Trophoblast cell (in vitro differentiated cells and primary cell): Measurements from ENCODE around the gene DCAF5.

ENCODE experiments used
- DNase-seq, 2 donors: peaks; one replicate each; pipeline ENCODE4 v3.0.0-alpha.2; 2016
- H2AFZ ChIP-seq: 2 replicates; pipeline ENCODE4 v1.6.1; 2013; ENCODE audit warnings: low read length, moderate library complexity, mild to moderate bottlenecking; ENCODE audit not compliant: insufficient read depth, poor library complexity
- H2AK5ac ChIP-seq: 2 replicates; pipeline ENCODE4 v1.6.1; 2013; ENCODE audit warnings: mild to moderate bottlenecking, low read length
- H2BK120ac ChIP-seq: 2 replicates; pipeline ENCODE4 v1.6.1; 2013; ENCODE audit warnings: low read length, mild to moderate bottlenecking, moderate library complexity; ENCODE audit not compliant: insufficient read depth, poor library complexity
- H2BK12ac ChIP-seq: 2 replicates; pipeline ENCODE4 v1.6.1; 2013; ENCODE audit warnings: mild to moderate bottlenecking, low read length, moderate library complexity
- H2BK5ac ChIP-seq: 2 replicates; pipeline ENCODE4 v1.6.1; 2013; ENCODE audit warnings: low read length, low read depth, moderate library complexity, mild to moderate bottlenecking; ENCODE audit not compliant: poor library complexity
- H3K14ac ChIP-seq: 2 replicates; pipeline ENCODE4 v1.6.1; 2013; ENCODE audit warnings: mild to moderate bottlenecking, low read length
- H3K18ac ChIP-seq: 2 replicates; pipeline ENCODE4 v1.6.1; 2013; ENCODE audit warnings: mild to moderate bottlenecking, low read length
- H3K23ac ChIP-seq: 2 replicates; pipeline ENCODE4 v1.6.1; 2013; ENCODE audit warnings: low read length
- H3K27ac ChIP-seq: 2 replicates; pipeline ENCODE4 v1.5.1; 2013; ENCODE audit warnings: low read depth, mild to moderate bottlenecking, inconsistent platforms, low read length, moderate library complexity
- H3K27me3 ChIP-seq: 2 replicates; pipeline ENCODE4 v1.6.1; 2013; ENCODE audit warnings: inconsistent platforms, mild to moderate bottlenecking, low read length, moderate library complexity; ENCODE audit not compliant: insufficient read depth
- H3K36me3 ChIP-seq, 2 experiments: 1 replicate in 1 of 2; 2 replicates in 1 of 2; pipeline ENCODE4 v1.6.1; 2013; ENCODE audit warnings: low read length in 2 of 2, mild to moderate bottlenecking in 2 of 2, moderate library complexity in 1 of 2; ENCODE audit not compliant: insufficient read depth in 2 of 2, control insufficient read depth in 1 of 2
- H3K4ac ChIP-seq: 2 replicates; pipeline ENCODE4 v1.6.1; 2013; ENCODE audit warnings: low read depth, mild to moderate bottlenecking, low read length, moderate library complexity
- H3K4me1 ChIP-seq, 2 experiments: 1 replicate in 1 of 2; 2 replicates in 1 of 2; pipeline ENCODE4 v1.6.1; 2013; ENCODE audit warnings: low read length in 2 of 2, mild to moderate bottlenecking in 2 of 2, moderate library complexity in 1 of 2; ENCODE audit not compliant: insufficient read depth in 2 of 2, control insufficient read depth in 1 of 2
- H3K4me2 ChIP-seq: 2 replicates; pipeline ENCODE4 v1.6.1; 2013; ENCODE audit warnings: inconsistent platforms, mild to moderate bottlenecking, low read length, moderate library complexity
- H3K4me3 ChIP-seq: 2 replicates; pipeline ENCODE4 v1.5.1; 2013; ENCODE audit warnings: mild to moderate bottlenecking, low read depth, low read length, inconsistent platforms
- H3K79me1 ChIP-seq: one replicate; pipeline ENCODE4 v1.6.1; 2013; ENCODE audit warnings: low read length
- H3K79me2 ChIP-seq: 2 replicates; pipeline ENCODE4 v1.6.1; 2013; ENCODE audit warnings: low read length, mild to moderate bottlenecking; ENCODE audit not compliant: control insufficient read depth, insufficient read depth, poor library complexity
- H3K9ac ChIP-seq: 2 replicates; pipeline ENCODE4 v1.6.1; 2013; ENCODE audit warnings: mild to moderate bottlenecking, low read length
- H3K9me3 ChIP-seq: 2 replicates; pipeline ENCODE4 v1.6.1; 2013; ENCODE audit warnings: low read depth, mild to moderate bottlenecking, control low read depth, inconsistent platforms, low read length; ENCODE audit not compliant: insufficient read depth
- H4K12ac ChIP-seq: 2 replicates; pipeline ENCODE4 v1.6.1; 2013; ENCODE audit warnings: low read depth, mild to moderate bottlenecking, low read length, moderate library complexity
- H4K8ac ChIP-seq: 2 replicates; pipeline ENCODE4 v1.6.1; 2013; ENCODE audit warnings: low read depth, mild to moderate bottlenecking, low read length, moderate library complexity
- H4K91ac ChIP-seq: one replicate; pipeline ENCODE4 v1.6.1; 2013; ENCODE audit warnings: low read depth, mild to moderate bottlenecking, low read length, moderate library complexity
- WGBS: extraction: QIAGEN DNeasy Blood & Tissue Kit; methylation state at CpG from one replicate; pipeline ENCODE4 v1.1.7; 2013; ENCODE audit warnings: missing lambda C conversion rate; ENCODE audit not compliant: insufficient read length, insufficient coverage; ENCODE audit errors: extremely low coverage; 5-methylcytosine and 5-hydroxymethylcytosine counted together

Gene DCAF5

DNA sequence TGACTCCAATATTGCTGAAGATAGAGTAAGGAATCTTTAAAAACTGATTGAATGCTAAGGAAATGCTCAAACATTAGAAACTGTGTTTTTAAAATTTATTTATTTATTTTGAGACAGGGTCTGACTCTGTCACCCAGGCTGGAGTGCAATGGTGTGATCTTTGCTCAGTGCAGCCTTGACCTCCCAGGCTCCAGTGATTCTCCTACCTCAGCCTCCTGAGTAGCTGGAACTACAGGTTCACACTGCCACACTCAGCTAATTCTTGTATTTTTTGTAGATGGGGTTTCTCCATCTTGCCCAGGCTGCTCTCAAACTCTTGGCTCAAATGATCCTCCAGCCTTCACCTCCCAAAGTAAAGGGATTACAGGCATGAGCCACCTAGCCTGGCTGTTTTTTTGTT lies 3.3 kb upstream of the DCAF5 start:
- no peak overlapping the region for H2AFZ ChIP-seq

DNA sequence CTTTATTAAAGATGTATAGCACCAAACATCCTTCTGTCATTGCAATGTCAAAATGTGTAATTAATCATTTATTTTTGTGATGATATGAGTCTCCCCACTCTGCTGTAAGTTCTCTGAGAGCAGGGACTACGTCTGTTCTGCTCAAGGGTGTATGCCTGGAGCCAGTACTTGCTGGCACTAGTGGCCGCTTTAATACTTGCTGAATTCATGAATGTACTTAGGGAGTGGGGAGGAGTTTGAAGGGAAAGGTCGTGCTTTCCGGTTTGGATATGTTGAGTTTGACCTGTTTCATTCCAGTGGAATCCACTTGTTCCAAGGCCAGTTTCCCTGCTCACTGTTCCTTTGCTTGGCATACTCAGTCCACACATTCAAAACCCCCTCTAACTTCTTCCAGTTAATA lies 1.9 kb upstream of the DCAF5 start:
- Histone ChIP-seq H3K14ac (no peak overlapping the region), H2AFZ (no peak overlapping the region), H3K18ac (no peak overlapping the region), H2BK120ac (no peak overlapping the region), H3K36me3 (no peaks in the 10 kb centered on the region), H3K27ac (no peak overlapping the region), H3K4ac (no peak overlapping the region), H3K9ac (no peak overlapping the region), H3K4me1 (no peaks in the 10 kb centered on the region), H4K91ac (no peak overlapping the region), H4K8ac (no peak overlapping the region), H3K9me3 (no peaks in the 10 kb centered on the region), H3K23ac (no peak overlapping the region), H3K79me1 (peaks cover 21% of the 10 kb centered on the region), H2BK5ac (no peak overlapping the region), H3K79me2 (peaks cover 16% of the 10 kb centered on the region), H3K4me2 (no peak overlapping the region), H2BK12ac (no peak overlapping the region), H3K4me3 (no peak overlapping the region), H4K12ac (no peak overlapping the region), H3K27me3 (no peaks in the 10 kb centered on the region), H2AK5ac (no peak overlapping the region)
- WGBS: no CpG with 5 or more reads among the region's 4 CpGs
- peak in 1 of 2 donors; percentile 40 for DNase-seq

More for the DNA sequence above, 3.3 kb upstream of the DCAF5 start:
- no peaks in the 10 kb centered on the region for H3K4me1 ChIP-seq
- no peak overlapping the region for H3K27ac ChIP-seq
- no peak overlapping the region for H4K12ac ChIP-seq
- H3K4ac ChIP-seq: no peak overlapping the region
- H2BK120ac ChIP-seq: no peak overlapping the region
- no peak overlapping the region for H2BK12ac ChIP-seq
- no peak overlapping the region for H3K9ac ChIP-seq
- H3K36me3 ChIP-seq: no peaks in the 10 kb centered on the region
- H4K91ac ChIP-seq: no peak overlapping the region
- H3K27me3 ChIP-seq: no peaks in the 10 kb centered on the region
- H2BK5ac ChIP-seq: no peak overlapping the region
- no peak overlapping the region for H4K8ac ChIP-seq
- peaks cover 15% of the 10 kb centered on the region for H3K79me2 ChIP-seq
- no peak overlapping the region for H2AK5ac ChIP-seq
- no peak overlapping the region for H3K14ac ChIP-seq
- peaks cover 19% of the 10 kb centered on the region for H3K79me1 ChIP-seq
- H3K4me3 ChIP-seq: no peak overlapping the region
- no peak for DNase-seq
- no peak overlapping the region for H3K23ac ChIP-seq
- no peaks in the 10 kb centered on the region for H3K9me3 ChIP-seq
- no peak overlapping the region for H3K4me2 ChIP-seq
- no peak overlapping the region for H3K18ac ChIP-seq

DNA sequence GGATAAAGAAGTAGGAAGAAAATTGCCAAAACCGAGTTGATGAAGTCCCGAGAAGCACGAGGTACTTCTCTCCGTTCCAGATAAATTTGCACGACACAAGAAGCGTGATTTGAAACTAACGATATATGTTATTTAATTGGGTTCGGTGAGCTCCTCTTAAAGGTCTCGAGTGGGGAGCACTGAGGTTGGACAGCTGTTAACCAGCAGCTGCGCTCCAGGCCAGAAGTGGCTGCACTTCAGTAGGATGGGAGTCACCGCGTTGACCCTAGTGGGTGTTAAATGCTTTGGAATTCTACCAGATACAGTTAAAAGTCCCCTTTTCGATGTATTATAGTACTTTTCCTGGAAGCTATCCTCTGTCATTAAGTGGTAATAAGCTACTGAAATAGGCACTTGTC lies 953 bp upstream of the DCAF5 start:
- Histone ChIP-seq H4K91ac (no peak overlapping the region), H3K4ac (no peak overlapping the region)
- no CpG with 5 or more reads among the region's 13 CpGs for WGBS

DNA sequence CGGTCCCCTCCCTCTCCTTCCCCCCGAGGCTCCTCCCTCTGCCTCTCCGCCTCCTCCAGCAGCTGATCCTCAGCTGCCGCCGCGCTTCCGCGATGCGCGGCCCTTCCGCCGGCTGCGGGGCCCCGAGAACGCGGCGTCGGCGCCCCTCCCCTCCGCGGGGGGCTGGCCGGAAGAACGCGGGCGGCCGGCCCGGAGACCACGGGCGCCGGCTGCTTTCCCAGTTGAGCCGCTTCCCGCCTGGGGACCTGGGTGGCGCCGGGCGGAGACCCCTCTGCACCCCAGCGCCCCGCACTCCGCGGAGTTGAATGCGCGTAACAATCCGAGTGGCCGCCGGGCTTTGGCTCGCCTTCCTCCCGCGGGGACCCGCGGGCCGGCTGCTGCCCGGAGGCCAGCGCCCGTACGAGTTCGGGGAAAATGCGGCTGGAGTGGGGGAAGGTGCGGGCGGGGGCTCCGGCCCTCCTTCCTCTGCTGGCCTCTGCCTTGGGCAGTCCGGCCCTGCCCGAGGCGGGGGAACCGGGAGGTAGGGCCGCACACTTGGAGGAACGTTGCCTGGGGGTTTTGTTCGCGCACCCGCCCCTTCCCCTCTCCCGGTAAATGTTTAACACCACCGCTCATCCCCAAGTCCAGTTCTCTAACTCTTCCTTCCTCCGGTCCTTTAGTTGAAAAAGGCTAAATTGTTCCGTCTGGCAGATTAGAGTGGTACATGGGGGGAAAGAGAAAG lies 393 bp upstream of the DCAF5 start:
- H3K4ac ChIP-seq: peak overlapping the region; percentile 73
- WGBS: no CpG with 5 or more reads among the region's 72 CpGs

More for the DNA sequence above, 953 bp upstream of the DCAF5 start:
- Histone ChIP-seq H3K23ac (no peak overlapping the region), H3K36me3 (no peaks in the 10 kb centered on the region), H3K79me1 (peaks cover 21% of the 10 kb centered on the region), H4K8ac (no peak overlapping the region), H3K14ac (no peak overlapping the region), H3K27me3 (no peaks in the 10 kb centered on the region), H2AFZ (peak overlapping the region; percentile 92), H3K4me2 (peak overlapping the region; percentile 90), H3K79me2 (peaks cover 16% of the 10 kb centered on the region), H4K12ac (no peak overlapping the region), H3K9ac (no peak overlapping the region), H2BK5ac (no peak overlapping the region), H3K9me3 (no peaks in the 10 kb centered on the region), H3K18ac (no peak overlapping the region), H2BK12ac (no peak overlapping the region), H2BK120ac (no peak overlapping the region), H3K4me1 (no peaks in the 10 kb centered on the region), H2AK5ac (no peak overlapping the region), H3K27ac (peak overlapping the region; percentile 88), H3K4me3 (peak overlapping the region; percentile 89)
- no peak for DNase-seq

More for the DNA sequence above, 393 bp upstream of the DCAF5 start:
- H3K23ac ChIP-seq: no peak overlapping the region
- H2BK5ac ChIP-seq: peak overlapping the region; percentile 71
- no peaks in the 10 kb centered on the region for H3K4me1 ChIP-seq
- peaks cover 16% of the 10 kb centered on the region for H3K79me2 ChIP-seq
- peak overlapping the region; percentile 92 for H4K12ac ChIP-seq
- H3K9ac ChIP-seq: peak overlapping the region; percentile 88
- H2BK12ac ChIP-seq: no peak overlapping the region
- H4K8ac ChIP-seq: peak overlapping the region; percentile 90
- H3K79me1 ChIP-seq: peaks cover 21% of the 10 kb centered on the region
- peak overlapping the region; percentile 76 for H2BK120ac ChIP-seq
- DNase-seq: peak; percentile 78 to 79
- H2AFZ ChIP-seq: peak overlapping the region; percentile 92
- peak overlapping the region; percentile 89 for H3K4me3 ChIP-seq
- peaks cover 0 to 3% of the 10 kb centered on the region in 2 experiments for H3K36me3 ChIP-seq
- peak overlapping the region; percentile 90 for H3K4me2 ChIP-seq
- H3K14ac ChIP-seq: peak overlapping the region; percentile 87
- H3K9me3 ChIP-seq: no peaks in the 10 kb centered on the region
- H3K18ac ChIP-seq: peak overlapping the region; percentile 72
- H4K91ac ChIP-seq: peak overlapping the region; percentile 79
- H3K27ac ChIP-seq: peak overlapping the region; percentile 88
- no peak overlapping the region for H2AK5ac ChIP-seq
- H3K27me3 ChIP-seq: no peaks in the 10 kb centered on the region
